ENCODE data around the gene ELAC2. TPM values are rescaled to one million over a fixed set of nuclear protein-coding genes. Genes with fewer than 3 reads are reported as not detected.

Gene ELAC2
- total RNA-seq, 1 experiment from 2014 or later = 62.7 TPM

GRCh38 chr17:12964162-12964561 lies 53.7 kb downstream of the ELAC2 start:
- BruUV-seq (replicated peaks) = no TSS peak
- POLR2A ChIA-PET (ENCODE audit: unreplicated experiment) = no interaction called here
- TF ChIP-seq EZH2 (IDR thresholded peaks at IDR 0.05; ENCODE audit: low read depth) = no peak
- TF ChIP-seq CTCF (conservative IDR thresholded peaks at IDR 0.05) = no peak

DNA sequence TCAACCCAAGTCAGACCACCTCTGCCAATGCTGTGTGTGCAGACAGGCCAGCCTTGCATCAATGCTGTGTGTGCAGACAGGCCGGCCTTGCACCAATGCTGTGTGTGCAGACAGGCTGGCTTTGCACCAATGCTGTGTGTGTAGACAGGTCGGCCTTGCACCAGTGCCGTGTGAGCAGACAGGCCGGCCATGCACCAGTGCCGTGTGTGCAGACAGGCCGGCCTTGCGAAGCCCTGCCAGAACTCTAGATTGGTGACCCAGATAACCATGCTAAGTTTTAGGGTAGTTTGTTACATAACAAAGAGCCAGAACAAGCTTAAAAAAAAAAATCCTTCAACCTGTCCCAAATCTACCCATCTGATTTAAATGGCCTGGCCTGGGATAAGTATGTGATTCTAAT lies 54.3 kb downstream of the ELAC2 start:
- Histone ChIP-seq H3K9me3 (ENCODE audit: insufficient read depth, low read depth) (no peaks in the 10 kb centered on the region), H2AFZ (no peak overlapping the region), H3K9me2 (ENCODE audit: insufficient read depth) (no peaks in the 10 kb centered on the region), H3F3A (ENCODE audit: insufficient read depth, low read depth) (no peaks in the 10 kb centered on the region), H3K36me3 (ENCODE audit: low read depth) (no peaks in the 10 kb centered on the region), H3K27me3 (ENCODE audit: insufficient read depth, low read depth) (peaks cover 67% of the 10 kb centered on the region), H3K79me2 (ENCODE audit: low read depth) (no peaks in the 10 kb centered on the region), H3K27ac (no peak overlapping the region), H3K4me1 (replicated peaks; ENCODE audit: insufficient read depth) (no peaks in the 10 kb centered on the region), H3K4me2 (no peak overlapping the region), H3K4me3 (no peak overlapping the region), H4K20me1 (ENCODE audit: insufficient read depth) (no peaks in the 10 kb centered on the region)
- CTCF ChIA-PET = no interaction called here
- no TSS peak for BruUV-seq (replicated peaks)
- TF ChIP-seq CTCF (conservative IDR thresholded peaks at IDR 0.05) (no peak), EZH2 (IDR thresholded peaks at IDR 0.05; ENCODE audit: low read depth) (no peak)
- intact Hi-C loops (cut with micrococcal nuclease; ENCODE audit: unreplicated experiment) = no loop called here
- DNase-seq = no peak
- POLR2A ChIA-PET (ENCODE audit: unreplicated experiment) = no interaction called here

More at GRCh38 chr17:12964162-12964561, 53.7 kb downstream of the ELAC2 start:
- Histone ChIP-seq H3F3A (ENCODE audit: insufficient read depth, low read depth) (no peaks in the 10 kb centered on the region), H3K27ac (no peak overlapping the region), H4K20me1 (ENCODE audit: insufficient read depth) (no peaks in the 10 kb centered on the region), H3K79me2 (ENCODE audit: low read depth) (no peaks in the 10 kb centered on the region), H3K4me2 (no peak overlapping the region), H3K27me3 (ENCODE audit: insufficient read depth, low read depth) (peaks cover 60% of the 10 kb centered on the region), H3K4me1 (replicated peaks; ENCODE audit: insufficient read depth) (no peaks in the 10 kb centered on the region), H3K9me3 (ENCODE audit: insufficient read depth, low read depth) (no peaks in the 10 kb centered on the region), H3K9me2 (ENCODE audit: insufficient read depth) (no peaks in the 10 kb centered on the region), H3K4me3 (no peak overlapping the region), H2AFZ (no peak overlapping the region), H3K36me3 (ENCODE audit: low read depth) (no peaks in the 10 kb centered on the region)
- no peak for DNase-seq
- intact Hi-C loops (cut with micrococcal nuclease; ENCODE audit: unreplicated experiment) = no loop called here
- CTCF ChIA-PET = no interaction called here

- Histone ChIP-seq H3K79me2 (ENCODE audit: low read depth) (no peaks in the 10 kb centered on the region), H3F3A (ENCODE audit: insufficient read depth, low read depth) (no peaks in the 10 kb centered on the region), H3K4me1 (replicated peaks; ENCODE audit: insufficient read depth) (no peaks in the 10 kb centered on the region), H3K4me3 (no peak overlapping the region), H3K36me3 (ENCODE audit: low read depth) (no peaks in the 10 kb centered on the region), H3K27me3 (ENCODE audit: insufficient read depth, low read depth) (peaks cover 67% of the 10 kb centered on the region), H3K9me2 (ENCODE audit: insufficient read depth) (no peaks in the 10 kb centered on the region), H3K27ac (no peak overlapping the region), H3K4me2 (no peak overlapping the region), H3K9me3 (ENCODE audit: insufficient read depth, low read depth) (no peaks in the 10 kb centered on the region), H4K20me1 (ENCODE audit: insufficient read depth) (no peaks in the 10 kb centered on the region), H2AFZ (no peak overlapping the region)
- DNase-seq = no peak
- CTCF ChIA-PET = no interaction called here
- no TSS peak for BruUV-seq (replicated peaks)
- POLR2A ChIA-PET (ENCODE audit: unreplicated experiment) = no interaction called here
- intact Hi-C loops (cut with micrococcal nuclease; ENCODE audit: unreplicated experiment) = no loop called here
- TF ChIP-seq CTCF (conservative IDR thresholded peaks at IDR 0.05) (no peak), EZH2 (IDR thresholded peaks at IDR 0.05; ENCODE audit: low read depth) (no peak)
Observed at GRCh38 chr17:12961655-12962054, 56.2 kb downstream of the ELAC2 start.

Measured in PC-9 (cell line).